Measurements from ENCODE around the gene CD8B. TPM values are rescaled to one million over a fixed set of nuclear protein-coding genes. Genes with fewer than 3 reads are reported as not detected.
A peak's percentile ranks its signal among the peaks of the same experiment; 100 is the strongest.
"Not testable (repeated sequence)": the region's sequence is repeated elsewhere in the genome, so short reads cannot be mapped to it uniquely, and the experiment has no call there.

The CD8B gene
- total RNA-seq, 1 donor from 2014 or later = 1.0 TPM

DNA sequence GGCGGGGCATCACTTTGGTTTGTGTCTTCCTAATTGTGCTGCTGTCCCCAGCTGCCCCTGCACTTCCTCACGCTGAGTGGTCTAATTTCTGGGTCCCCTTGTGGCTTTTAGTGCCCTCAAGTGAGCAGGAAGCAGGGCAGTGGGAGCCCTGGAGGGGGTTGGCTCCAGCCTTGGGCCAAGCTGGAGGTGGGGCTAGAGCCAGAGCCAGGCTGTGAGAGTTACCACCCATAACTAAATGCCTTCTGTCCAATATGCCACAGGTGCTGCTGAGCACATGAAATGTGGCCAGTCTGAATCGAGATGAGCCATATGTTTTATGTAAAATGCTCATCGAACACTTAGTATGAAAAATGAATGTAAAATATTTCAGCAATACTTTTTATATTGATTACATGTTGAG, 5.2 kb downstream of the CD8B start:
- H3K27me3 Mint-ChIP-seq (ENCODE audit: low read depth); H3K4me1 Mint-ChIP-seq (ENCODE audit: low read depth); H3K9me3 Mint-ChIP-seq; H3K36me3 Mint-ChIP-seq (ENCODE audit: low read depth); H3K27ac Mint-ChIP-seq; intact Hi-C loops (cut with micrococcal nuclease); DNase-seq (ENCODE audit: low spot score); H3K4me3 Mint-ChIP-seq (ENCODE audit: low read depth): not testable (repeated sequence)

DNA sequence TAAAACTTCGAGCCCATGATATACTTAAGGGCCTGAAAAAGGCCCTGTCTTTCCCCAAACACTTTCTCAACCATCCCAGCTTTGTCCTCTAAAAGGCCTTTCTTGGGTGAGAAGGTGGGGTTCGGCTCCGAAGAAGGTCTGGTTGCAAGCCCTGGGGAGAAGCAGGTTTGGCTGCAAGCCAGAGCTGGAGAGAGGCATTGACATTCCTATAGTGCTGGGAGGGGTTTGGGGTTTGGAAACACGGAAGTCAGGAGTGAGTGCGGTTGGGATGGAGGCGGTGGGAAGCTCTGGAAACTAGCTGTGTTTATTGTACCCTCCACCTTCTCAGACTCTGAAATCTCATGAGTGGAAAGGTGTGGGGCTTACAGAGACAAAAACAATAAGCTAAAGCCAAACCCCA, 5.7 kb downstream of the CD8B start:
- H3K36me3 Mint-ChIP-seq (ENCODE audit: low read depth) = not testable (repeated sequence)

DNA sequence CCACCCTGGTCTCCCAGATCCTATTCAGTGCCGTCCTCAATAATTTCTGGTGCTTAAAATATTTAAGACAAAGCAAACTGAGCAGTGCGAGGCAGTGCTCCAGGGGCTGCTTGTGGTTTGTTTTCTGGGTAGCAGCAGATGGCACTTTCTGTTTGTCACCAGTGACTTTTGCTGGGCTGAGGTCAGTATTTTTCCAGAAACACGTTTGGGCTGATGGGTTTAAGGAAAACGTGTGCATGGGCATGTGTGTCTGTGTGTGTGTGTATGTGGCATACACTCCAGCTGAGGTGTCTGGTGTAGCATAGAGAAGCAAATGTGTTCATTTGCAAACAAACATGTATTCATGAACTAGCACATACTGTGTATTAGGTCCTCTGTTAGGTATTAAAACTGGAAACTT, 10.1 kb downstream of the CD8B start:
- H3K27me3 Mint-ChIP-seq (ENCODE audit: low read depth); H3K36me3 Mint-ChIP-seq (ENCODE audit: low read depth); intact Hi-C loops (cut with micrococcal nuclease); H3K4me1 Mint-ChIP-seq (ENCODE audit: low read depth); H3K9me3 Mint-ChIP-seq; DNase-seq (ENCODE audit: low spot score); H3K4me3 Mint-ChIP-seq (ENCODE audit: low read depth); H3K27ac Mint-ChIP-seq: not testable (repeated sequence)

More for the DNA sequence above, 5.7 kb downstream of the CD8B start:
- H3K27ac Mint-ChIP-seq; DNase-seq (ENCODE audit: low spot score); H3K4me3 Mint-ChIP-seq (ENCODE audit: low read depth); intact Hi-C loops (cut with micrococcal nuclease); H3K27me3 Mint-ChIP-seq (ENCODE audit: low read depth); H3K9me3 Mint-ChIP-seq; H3K4me1 Mint-ChIP-seq (ENCODE audit: low read depth): not testable (repeated sequence)

DNA sequence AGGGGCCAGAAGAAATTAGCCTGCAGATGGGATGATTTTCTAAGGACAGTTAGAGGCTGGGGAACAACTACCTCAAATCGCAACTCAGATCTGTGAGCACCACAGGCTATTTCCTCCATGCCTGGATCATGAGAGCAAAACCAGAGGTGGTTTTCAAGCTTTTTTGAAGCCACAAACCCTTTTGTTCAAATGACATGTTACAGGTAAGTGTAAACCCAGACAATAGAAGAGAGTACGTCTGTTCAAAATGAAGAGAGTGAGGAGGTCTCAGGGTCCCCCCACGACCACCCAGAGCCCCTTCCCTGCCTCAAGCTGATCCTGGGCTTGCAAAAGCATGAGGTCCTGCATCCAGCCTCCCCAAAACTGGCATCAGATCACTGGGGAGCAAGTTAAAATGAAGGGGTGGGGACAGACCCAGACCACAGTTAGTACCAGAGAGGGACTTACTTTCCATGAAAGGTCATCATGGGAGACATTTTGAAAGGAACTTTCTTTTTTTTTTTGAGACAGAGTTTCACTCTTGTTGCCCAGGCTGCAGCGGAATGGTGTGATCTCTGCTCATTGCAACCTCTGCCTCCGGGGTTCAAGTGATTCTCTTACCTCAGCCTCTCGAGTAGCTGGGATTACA, 19.0 kb downstream of the CD8B start:
- H3K4me3 Mint-ChIP-seq (ENCODE audit: low read depth); H3K27me3 Mint-ChIP-seq (ENCODE audit: low read depth); DNase-seq (ENCODE audit: low spot score); H3K9me3 Mint-ChIP-seq; intact Hi-C loops (cut with micrococcal nuclease); H3K36me3 Mint-ChIP-seq (ENCODE audit: low read depth): not testable (repeated sequence)
- H3K27ac Mint-ChIP-seq = peak overlapping the region; percentile 40
- H3K4me1 Mint-ChIP-seq (ENCODE audit: low read depth) = peaks cover 14% of the 10 kb centered on the region

DNA sequence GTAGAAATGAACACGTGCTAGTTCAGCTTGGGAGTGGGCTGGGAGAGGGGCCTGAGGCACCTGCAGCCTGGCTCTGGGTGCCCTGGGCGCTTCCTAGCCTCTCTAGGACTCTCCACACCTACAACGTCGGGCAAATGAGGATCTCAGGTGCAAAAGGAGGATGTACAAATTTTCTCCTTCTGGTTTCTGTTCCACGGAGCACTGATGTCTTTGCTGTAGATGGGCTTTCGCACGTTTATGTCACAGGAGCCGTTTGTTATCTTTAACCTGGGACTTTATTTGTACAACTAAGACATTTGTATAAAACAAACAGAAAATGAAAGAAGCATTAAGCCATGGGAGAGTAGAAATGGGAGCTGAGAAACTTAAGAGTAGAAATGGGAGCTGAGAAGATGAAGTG, 20.4 kb downstream of the CD8B start:
- not testable (repeated sequence) for H3K4me3 Mint-ChIP-seq (ENCODE audit: low read depth); H3K27me3 Mint-ChIP-seq (ENCODE audit: low read depth); H3K27ac Mint-ChIP-seq

DNA sequence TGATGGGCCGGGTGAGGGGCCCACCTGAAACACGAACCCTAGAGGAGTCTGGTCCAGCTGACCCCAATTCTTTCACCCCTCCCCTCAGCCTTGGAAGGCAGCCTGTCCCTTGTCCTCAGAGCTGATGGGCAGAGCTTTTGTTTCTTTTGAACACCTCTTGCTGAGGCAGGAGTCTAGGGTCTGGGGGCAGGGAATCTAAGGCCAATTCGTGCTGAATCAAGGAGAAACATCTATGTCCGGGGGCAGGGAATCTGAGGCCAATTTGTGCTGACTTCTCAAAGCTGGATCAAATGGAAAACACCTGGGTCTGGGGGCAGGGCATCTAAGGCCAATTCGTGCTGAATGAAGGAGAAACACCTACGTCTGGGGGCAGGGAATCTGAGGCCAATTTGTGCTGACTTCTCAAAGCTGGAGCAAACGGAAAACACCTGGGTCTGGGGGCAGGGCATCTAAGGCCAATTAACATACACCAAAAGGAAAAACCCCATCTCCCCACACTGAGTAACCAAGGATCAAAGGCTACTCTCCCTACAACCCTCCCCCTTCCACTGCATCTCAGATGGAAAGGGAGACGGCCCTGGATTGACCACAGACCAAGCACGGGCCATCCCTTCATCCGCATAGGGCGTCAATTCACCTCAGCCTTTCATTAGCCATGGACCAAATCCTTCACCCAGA, 21.7 kb downstream of the CD8B start:
- H3K9me3 Mint-ChIP-seq; DNase-seq (ENCODE audit: low spot score); H3K4me3 Mint-ChIP-seq (ENCODE audit: low read depth); H3K36me3 Mint-ChIP-seq (ENCODE audit: low read depth); intact Hi-C loops (cut with micrococcal nuclease); H3K27me3 Mint-ChIP-seq (ENCODE audit: low read depth); H3K27ac Mint-ChIP-seq: not testable (repeated sequence)
- peaks cover 24% of the 10 kb centered on the region for H3K4me1 Mint-ChIP-seq (ENCODE audit: low read depth)

More for the DNA sequence above, 20.4 kb downstream of the CD8B start:
- peaks cover 24% of the 10 kb centered on the region for H3K4me1 Mint-ChIP-seq (ENCODE audit: low read depth)
- intact Hi-C loops (cut with micrococcal nuclease); H3K9me3 Mint-ChIP-seq; H3K36me3 Mint-ChIP-seq (ENCODE audit: low read depth); DNase-seq (ENCODE audit: low spot score): not testable (repeated sequence)

DNA sequence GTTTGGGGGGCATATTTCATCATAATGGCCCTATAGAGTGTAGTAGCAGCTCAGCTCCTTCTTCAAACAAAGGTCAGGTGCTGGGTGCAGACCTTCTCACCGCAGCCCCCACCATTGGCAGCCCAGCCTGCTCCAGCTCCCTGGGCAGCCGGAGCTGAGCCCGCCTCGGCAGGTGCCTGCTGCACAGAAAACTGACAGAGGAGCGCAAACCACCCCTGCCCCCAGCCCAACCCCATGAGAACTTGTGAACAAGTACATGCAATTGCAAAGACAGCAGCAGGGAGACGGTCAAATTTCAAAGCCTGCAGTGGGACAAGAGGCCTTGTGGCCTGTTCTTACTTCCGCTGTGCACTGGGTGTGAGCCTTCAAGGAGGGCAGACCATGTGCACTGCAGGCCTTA, 22.2 kb downstream of the CD8B start:
- H3K27me3 Mint-ChIP-seq (ENCODE audit: low read depth); H3K4me3 Mint-ChIP-seq (ENCODE audit: low read depth); H3K36me3 Mint-ChIP-seq (ENCODE audit: low read depth); H3K27ac Mint-ChIP-seq; intact Hi-C loops (cut with micrococcal nuclease); H3K9me3 Mint-ChIP-seq; DNase-seq (ENCODE audit: low spot score): not testable (repeated sequence)
- peaks cover 24% of the 10 kb centered on the region for H3K4me1 Mint-ChIP-seq (ENCODE audit: low read depth)

DNA sequence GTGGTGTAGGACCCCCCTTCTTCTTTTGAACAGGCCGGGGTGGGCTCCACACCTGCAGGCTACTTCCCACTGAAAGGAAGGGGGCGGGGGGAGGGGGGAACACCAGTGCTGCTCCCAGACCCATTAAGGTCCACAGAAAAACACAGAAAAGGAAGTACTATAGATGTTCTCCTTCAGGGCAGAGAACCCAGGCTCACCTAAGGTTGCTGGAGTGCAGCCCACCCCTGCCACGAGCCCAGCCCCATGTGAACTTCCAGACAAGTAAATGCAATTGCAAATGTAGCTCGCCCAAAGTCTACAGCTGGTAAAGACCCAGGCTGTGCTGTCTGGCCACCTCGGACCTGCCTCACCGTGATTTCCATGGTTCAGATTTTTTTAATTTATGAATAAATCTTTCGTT, 24.0 kb downstream of the CD8B start:
- DNase-seq (ENCODE audit: low spot score); H3K9me3 Mint-ChIP-seq; H3K27ac Mint-ChIP-seq; H3K36me3 Mint-ChIP-seq (ENCODE audit: low read depth); intact Hi-C loops (cut with micrococcal nuclease); H3K4me3 Mint-ChIP-seq (ENCODE audit: low read depth); H3K27me3 Mint-ChIP-seq (ENCODE audit: low read depth): not testable (repeated sequence)
- H3K4me1 Mint-ChIP-seq (ENCODE audit: low read depth) = peaks cover 23% of the 10 kb centered on the region

DNA sequence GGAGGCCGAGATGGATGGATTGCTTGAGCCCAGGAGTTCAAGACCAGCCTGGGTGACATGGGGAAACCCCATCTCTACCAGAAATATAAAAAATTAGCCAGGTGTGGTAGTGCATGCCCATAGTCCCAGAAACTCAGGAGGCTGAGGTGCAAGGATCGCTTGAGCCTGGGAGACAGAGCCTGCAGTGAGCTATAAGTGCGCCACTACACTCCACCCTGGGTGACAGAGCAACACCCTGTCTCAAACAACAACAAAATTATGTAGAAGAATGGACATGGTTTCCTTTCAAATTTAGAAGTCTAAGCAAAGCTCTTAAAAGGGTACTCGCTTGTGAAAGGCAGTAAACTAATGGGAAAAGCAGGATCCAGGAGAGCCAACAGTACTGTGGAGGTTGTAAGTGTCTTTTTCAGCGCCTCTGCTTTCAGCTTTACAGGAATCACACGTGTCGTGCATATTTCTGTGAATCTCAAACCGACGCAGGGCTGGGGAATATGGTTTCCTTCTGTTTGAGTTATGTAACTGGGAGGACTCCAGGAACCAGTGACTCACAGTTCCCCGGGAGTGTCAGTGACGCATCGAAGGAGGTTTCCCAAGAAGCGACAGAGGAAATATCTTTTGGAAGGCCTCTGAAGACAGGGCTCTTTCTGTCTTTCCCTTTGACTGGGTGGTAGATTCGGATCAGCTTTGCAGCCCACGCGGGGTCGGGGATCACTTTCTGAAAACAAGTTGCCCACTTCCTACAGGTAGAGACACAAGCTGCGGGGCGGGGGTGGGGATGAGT, 24.6 kb downstream of the CD8B start:
- H3K27me3 Mint-ChIP-seq (ENCODE audit: low read depth); H3K9me3 Mint-ChIP-seq; DNase-seq (ENCODE audit: low spot score); intact Hi-C loops (cut with micrococcal nuclease); H3K4me3 Mint-ChIP-seq (ENCODE audit: low read depth); H3K36me3 Mint-ChIP-seq (ENCODE audit: low read depth): not testable (repeated sequence)
- Mint-ChIP-seq H3K27ac (peak overlapping the region; percentile 42), H3K4me1 (ENCODE audit: low read depth) (peaks cover 17% of the 10 kb centered on the region)

DNA sequence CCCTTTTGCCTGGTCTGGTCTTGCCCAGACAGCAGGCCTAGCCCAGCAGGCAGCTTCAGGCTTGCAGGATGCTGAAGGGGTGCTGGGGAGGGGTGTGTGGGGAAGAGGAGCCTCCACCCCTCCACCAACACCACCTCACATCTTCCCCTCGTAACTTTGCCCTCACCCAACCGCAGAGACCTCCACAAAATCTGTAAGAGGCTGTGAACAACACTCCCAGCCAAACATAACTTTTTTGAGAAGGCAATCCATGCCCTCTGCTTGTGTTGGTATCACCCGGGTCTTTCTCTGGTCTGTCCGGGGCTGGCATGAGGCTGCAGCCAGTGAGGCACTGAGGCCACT, 26.2 kb downstream of the CD8B start:
- DNase-seq (ENCODE audit: low spot score); H3K4me3 Mint-ChIP-seq (ENCODE audit: low read depth); intact Hi-C loops (cut with micrococcal nuclease); H3K27ac Mint-ChIP-seq; H3K36me3 Mint-ChIP-seq (ENCODE audit: low read depth); H3K9me3 Mint-ChIP-seq: not testable (repeated sequence)
- H3K27me3 Mint-ChIP-seq (ENCODE audit: low read depth) = peaks cover 12% of the 10 kb centered on the region
- H3K4me1 Mint-ChIP-seq (ENCODE audit: low read depth) = peaks cover 15% of the 10 kb centered on the region

DNA sequence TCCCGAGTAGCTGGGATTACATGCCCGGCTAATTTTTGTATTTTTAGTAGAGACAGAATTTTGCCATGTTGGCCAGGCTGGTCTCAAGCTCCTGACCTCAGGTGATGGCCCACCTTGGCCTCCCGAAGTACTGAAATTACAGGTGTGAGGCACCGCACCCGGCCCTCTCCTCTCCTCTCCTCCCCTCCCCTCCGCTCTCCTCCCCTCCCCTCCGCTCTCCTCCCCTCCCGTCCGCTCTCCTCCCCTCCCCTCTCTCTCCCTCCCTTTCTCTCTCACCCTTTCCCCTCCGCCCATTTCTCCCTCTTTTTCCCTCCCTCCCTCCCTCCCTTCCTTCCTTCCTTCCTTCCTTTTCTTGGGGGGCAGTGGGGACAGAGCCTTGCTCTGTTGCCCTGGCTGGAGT, 28.4 kb downstream of the CD8B start:
- Mint-ChIP-seq H3K27me3 (ENCODE audit: low read depth) (peaks cover 12% of the 10 kb centered on the region), H3K36me3 (ENCODE audit: low read depth) (no peaks in the 10 kb centered on the region), H3K4me3 (ENCODE audit: low read depth) (no peak overlapping the region), H3K9me3 (no peaks in the 10 kb centered on the region), H3K4me1 (ENCODE audit: low read depth) (peaks cover 15% of the 10 kb centered on the region), H3K27ac (no peak overlapping the region)
- intact Hi-C loops (cut with micrococcal nuclease) = no loop called here
- DNase-seq (ENCODE audit: low spot score) = no peak

DNA sequence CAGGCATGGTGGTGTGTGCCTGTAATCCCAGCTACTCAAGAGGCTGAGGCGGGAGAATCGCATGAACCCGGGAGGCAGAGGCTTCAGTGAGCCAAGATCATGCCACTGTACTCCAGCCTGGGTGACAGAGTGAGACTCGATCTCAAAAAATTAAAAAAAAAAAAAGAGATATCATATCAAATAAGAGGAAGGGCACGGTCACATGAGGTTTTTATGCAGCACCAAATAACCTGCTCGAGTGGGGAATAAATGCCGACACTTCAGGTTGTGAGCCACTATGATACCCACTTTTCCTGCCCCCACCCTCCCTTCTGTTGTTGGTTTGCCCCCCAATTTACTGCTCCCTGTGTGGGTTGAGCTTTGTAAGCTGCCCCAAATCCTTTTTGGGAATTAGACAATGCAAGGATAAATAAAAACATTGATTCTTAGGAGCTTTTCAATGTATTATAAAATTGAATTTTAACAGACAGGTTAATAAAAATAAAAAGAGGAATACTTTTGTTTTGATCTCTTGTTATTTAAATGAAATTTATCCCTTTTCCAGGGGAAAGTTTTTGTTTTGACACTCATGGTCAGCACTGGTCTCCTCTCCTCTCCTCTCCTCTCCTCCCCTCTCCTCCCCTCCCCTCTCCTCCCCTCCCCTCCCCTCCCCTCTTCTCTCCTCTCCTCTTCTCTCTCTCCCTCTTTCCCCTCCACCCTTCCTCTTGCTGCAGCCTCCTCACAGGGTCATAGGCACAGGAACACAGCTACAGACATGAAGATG, 29.2 kb downstream of the CD8B start:
- peaks cover 13% of the 10 kb centered on the region for H3K27me3 Mint-ChIP-seq (ENCODE audit: low read depth)
- peaks cover 10% of the 10 kb centered on the region for H3K4me1 Mint-ChIP-seq (ENCODE audit: low read depth)
- H3K27ac Mint-ChIP-seq = no peak overlapping the region

DNA sequence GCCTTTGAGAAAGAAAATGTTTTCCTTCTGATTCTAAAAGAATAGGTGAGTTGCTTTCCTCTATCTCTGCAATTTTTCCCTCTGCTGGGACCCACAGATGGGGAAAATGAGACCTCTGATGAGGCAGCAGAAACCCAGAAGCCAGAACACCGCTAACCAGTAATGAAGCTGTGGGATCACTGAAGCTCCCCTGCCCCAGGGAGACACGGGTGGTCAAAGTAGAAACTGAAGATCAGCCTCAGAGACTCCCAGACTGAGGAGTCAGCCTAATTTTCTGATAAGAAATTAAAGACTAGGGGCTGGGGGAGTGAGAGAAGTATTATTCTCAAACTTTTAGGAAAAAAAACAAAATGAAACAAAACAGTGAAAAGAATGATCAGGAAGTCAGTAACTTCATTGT, 30.1 kb downstream of the CD8B start:
- intact Hi-C loops (cut with micrococcal nuclease) = no loop called here
- peaks cover 13% of the 10 kb centered on the region for H3K27me3 Mint-ChIP-seq (ENCODE audit: low read depth)
- no peak for DNase-seq (ENCODE audit: low spot score)
- H3K27ac Mint-ChIP-seq = no peak overlapping the region
- no peak overlapping the region for H3K4me3 Mint-ChIP-seq (ENCODE audit: low read depth)
- no peaks in the 10 kb centered on the region for H3K9me3 Mint-ChIP-seq
- no peaks in the 10 kb centered on the region for H3K36me3 Mint-ChIP-seq (ENCODE audit: low read depth)
- peaks cover 3% of the 10 kb centered on the region for H3K4me1 Mint-ChIP-seq (ENCODE audit: low read depth)

More for the DNA sequence above, 29.2 kb downstream of the CD8B start:
- no peak for DNase-seq (ENCODE audit: low spot score)
- no peaks in the 10 kb centered on the region for H3K36me3 Mint-ChIP-seq (ENCODE audit: low read depth)
- intact Hi-C loops (cut with micrococcal nuclease) = no loop called here
- no peak overlapping the region for H3K4me3 Mint-ChIP-seq (ENCODE audit: low read depth)
- H3K9me3 Mint-ChIP-seq = no peaks in the 10 kb centered on the region

All from activated T-helper 2 cell treated with anti-CD3 and anti-CD28 coated beads, Interferon-gamma antibody, Interleukin-2, Interleukin-4, amounts not matched to agents 10 μg/mL and 5 μg/mL and 100 μg/mL, durations not matched to agents 14 hours and 24 hours and 36 hours (primary cell).